Measurements from ENCODE around the gene HIP1R. TPM values are rescaled to one million over a fixed set of nuclear protein-coding genes. Genes with fewer than 3 reads are reported as not detected.

The HIP1R gene
- polyA plus RNA-seq, 1 of the 3 experiments (the other 2 are of a cell fraction): 20.6 TPM

DNA sequence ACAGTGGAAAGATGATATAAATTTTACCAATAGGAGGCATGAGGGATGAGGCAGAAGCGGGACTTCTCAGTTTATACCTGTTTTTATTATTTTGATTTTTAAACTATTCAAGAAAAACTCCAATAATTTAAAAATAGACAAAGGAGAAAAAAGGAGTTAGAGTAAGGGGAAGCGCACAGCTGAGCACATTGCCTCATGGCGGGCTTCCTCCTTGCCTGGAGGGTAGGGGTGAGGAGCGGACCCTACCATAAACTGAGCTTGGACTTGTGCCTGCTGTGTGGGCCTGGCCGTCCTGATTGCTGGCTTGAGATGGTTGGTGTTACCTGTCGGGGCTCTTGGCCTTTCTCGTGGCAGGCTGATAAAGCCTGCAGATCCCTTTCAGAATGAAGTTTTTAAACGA, 15.1 kb upstream of the HIP1R start:
- no peaks in the 10 kb centered on the region for H3K79me2 ChIP-seq (ENCODE audit: insufficient read depth)
- no peak overlapping the region for H3K4me2 ChIP-seq
- no peak overlapping the region for H3K27ac ChIP-seq (ENCODE audit: low read depth in 2 of 2, low read length in 1 of 2)
- H3K9ac ChIP-seq: no peak overlapping the region
- no peaks in the 10 kb centered on the region for H3K9me3 ChIP-seq
- H3K9me2 ChIP-seq: no peaks in the 10 kb centered on the region
- H2AFZ ChIP-seq (ENCODE audit: low read depth): no peak overlapping the region
- POLR2A ChIA-PET: no interaction called here
- no peak for DNase-seq
- no peaks in the 10 kb centered on the region for H3K27me3 ChIP-seq (ENCODE audit: insufficient read depth)
- no peaks in the 10 kb centered on the region for H4K20me1 ChIP-seq (ENCODE audit: insufficient read depth)
- no peak for TF ChIP-seq RFX5 (IDR thresholded peaks at IDR 0.05; ENCODE audit: low read length)
- H3K36me3 ChIP-seq (replicated peaks in 1 of 2; ENCODE audit: control insufficient read depth in 1 of 2, insufficient read depth in 2 of 2, low read length in 1 of 2): no peaks in the 10 kb centered on the region
- CTCF ChIA-PET: no interaction called here
- WGBS (ENCODE audit: low lambda C conversion rate): 75% methylated on average over 8 of the region's 8 CpGs
- H3K4me3 ChIP-seq (ENCODE audit: low read depth in 2 of 2, low read length in 1 of 2): no peak overlapping the region
- H3K4me1 ChIP-seq (ENCODE audit: control insufficient read depth in 1 of 2, insufficient read depth in 2 of 2, low read depth in 1 of 2, low read length in 1 of 2): no peaks in the 10 kb centered on the region
- no peaks in the 10 kb centered on the region for H3F3A ChIP-seq (replicated peaks; ENCODE audit: insufficient read depth)

DNA sequence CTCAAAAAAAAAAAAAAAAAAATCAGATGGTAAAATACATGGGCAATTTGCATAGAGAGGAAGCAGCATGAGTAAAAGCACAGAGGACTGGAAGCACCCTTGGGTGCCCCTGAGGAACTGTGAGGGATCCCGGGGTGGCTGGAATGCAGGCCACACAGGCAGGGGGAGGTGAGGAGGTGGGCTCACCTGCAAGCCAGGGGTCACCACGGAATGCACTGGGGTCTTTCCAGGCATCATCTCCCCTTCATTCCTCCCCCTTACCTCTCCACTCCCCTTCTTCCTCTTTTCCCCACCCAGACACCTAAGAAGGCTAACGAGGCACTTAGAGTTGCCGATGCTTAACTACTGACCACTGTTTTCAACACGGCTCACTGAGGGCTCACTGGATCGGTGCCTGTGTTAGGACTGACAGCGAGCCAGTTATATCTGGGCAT, 14.4 kb upstream of the HIP1R start:
- H3K4me1 ChIP-seq (ENCODE audit: control insufficient read depth in 1 of 2, insufficient read depth in 2 of 2, low read depth in 1 of 2, low read length in 1 of 2): no peaks in the 10 kb centered on the region
- H3K27me3 ChIP-seq (ENCODE audit: insufficient read depth): no peaks in the 10 kb centered on the region
- no peak overlapping the region for H2AFZ ChIP-seq (ENCODE audit: low read depth)
- no peak for DNase-seq
- no peaks in the 10 kb centered on the region for H4K20me1 ChIP-seq (ENCODE audit: insufficient read depth)
- H3F3A ChIP-seq (replicated peaks; ENCODE audit: insufficient read depth): no peaks in the 10 kb centered on the region
- no peak overlapping the region for H3K9ac ChIP-seq
- H3K9me3 ChIP-seq: no peaks in the 10 kb centered on the region
- WGBS (ENCODE audit: low lambda C conversion rate): 65% methylated on average over 7 of the region's 7 CpGs
- no peaks in the 10 kb centered on the region for H3K9me2 ChIP-seq
- H3K27ac ChIP-seq (ENCODE audit: low read depth in 2 of 2, low read length in 1 of 2): no peak overlapping the region
- no peak overlapping the region for H3K4me3 ChIP-seq (ENCODE audit: low read depth in 2 of 2, low read length in 1 of 2)
- TF ChIP-seq EZH2phosphoT487 (IDR thresholded peaks at IDR 0.05; ENCODE audit: borderline replicate concordance, low read depth) (no peak), FOSL2 (IDR thresholded peaks at IDR 0.05; ENCODE audit: borderline replicate concordance, low read depth) (no peak), MAX (IDR thresholded peaks at IDR 0.05; ENCODE audit: low read depth) (no peak), SMC3 (IDR thresholded peaks at IDR 0.05; ENCODE audit: low read depth, low read length) (no peak), FOXM1 (IDR thresholded peaks at IDR 0.05; ENCODE audit: low read depth) (no peak), RCOR1 (IDR thresholded peaks at IDR 0.05; ENCODE audit: low read length) (no peak), EP300 (IDR thresholded peaks at IDR 0.05; ENCODE audit: borderline replicate concordance in 1 of 2, low read depth in 1 of 2, low read length in 1 of 2) (no peak), CHD2 (IDR thresholded peaks at IDR 0.05; ENCODE audit: low read length, partially characterized antibody) (no peak), TEAD4 (IDR thresholded peaks at IDR 0.05; ENCODE audit: borderline replicate concordance, insufficient read depth) (no peak)
- TF ChIP-seq, protein P1, sequence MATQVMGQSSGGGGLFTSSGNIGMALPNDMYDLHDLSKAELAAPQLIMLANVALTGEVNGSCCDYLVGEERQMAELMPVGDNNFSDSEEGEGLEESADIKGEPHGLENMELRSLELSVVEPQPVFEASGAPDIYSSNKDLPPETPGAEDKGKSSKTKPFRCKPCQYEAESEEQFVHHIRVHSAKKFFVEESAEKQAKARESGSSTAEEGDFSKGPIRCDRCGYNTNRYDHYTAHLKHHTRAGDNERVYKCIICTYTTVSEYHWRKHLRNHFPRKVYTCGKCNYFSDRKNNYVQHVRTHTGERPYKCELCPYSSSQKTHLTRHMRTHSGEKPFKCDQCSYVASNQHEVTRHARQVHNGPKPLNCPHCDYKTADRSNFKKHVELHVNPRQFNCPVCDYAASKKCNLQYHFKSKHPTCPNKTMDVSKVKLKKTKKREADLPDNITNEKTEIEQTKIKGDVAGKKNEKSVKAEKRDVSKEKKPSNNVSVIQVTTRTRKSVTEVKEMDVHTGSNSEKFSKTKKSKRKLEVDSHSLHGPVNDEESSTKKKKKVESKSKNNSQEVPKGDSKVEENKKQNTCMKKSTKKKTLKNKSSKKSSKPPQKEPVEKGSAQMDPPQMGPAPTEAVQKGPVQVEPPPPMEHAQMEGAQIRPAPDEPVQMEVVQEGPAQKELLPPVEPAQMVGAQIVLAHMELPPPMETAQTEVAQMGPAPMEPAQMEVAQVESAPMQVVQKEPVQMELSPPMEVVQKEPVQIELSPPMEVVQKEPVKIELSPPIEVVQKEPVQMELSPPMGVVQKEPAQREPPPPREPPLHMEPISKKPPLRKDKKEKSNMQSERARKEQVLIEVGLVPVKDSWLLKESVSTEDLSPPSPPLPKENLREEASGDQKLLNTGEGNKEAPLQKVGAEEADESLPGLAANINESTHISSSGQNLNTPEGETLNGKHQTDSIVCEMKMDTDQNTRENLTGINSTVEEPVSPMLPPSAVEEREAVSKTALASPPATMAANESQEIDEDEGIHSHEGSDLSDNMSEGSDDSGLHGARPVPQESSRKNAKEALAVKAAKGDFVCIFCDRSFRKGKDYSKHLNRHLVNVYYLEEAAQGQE (IDR thresholded peaks at IDR 0.05; ENCODE audit: low read depth, low read length): no peak
- TF ChIP-seq, protein P2, sequence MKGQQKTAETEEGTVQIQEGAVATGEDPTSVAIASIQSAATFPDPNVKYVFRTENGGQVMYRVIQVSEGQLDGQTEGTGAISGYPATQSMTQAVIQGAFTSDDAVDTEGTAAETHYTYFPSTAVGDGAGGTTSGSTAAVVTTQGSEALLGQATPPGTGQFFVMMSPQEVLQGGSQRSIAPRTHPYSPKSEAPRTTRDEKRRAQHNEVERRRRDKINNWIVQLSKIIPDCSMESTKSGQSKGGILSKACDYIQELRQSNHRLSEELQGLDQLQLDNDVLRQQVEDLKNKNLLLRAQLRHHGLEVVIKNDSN (IDR thresholded peaks at IDR 0.05; ENCODE audit: borderline replicate concordance, low read depth): no peak
- H3K79me2 ChIP-seq (ENCODE audit: insufficient read depth): no peaks in the 10 kb centered on the region
- no peak overlapping the region for H3K4me2 ChIP-seq
- POLR2A ChIA-PET: no interaction called here
- no peaks in the 10 kb centered on the region for H3K36me3 ChIP-seq (replicated peaks in 1 of 2; ENCODE audit: control insufficient read depth in 1 of 2, insufficient read depth in 2 of 2, low read length in 1 of 2)
- CTCF ChIA-PET: no interaction called here
